ENCODE measurements around the gene UBA3. TPM values are rescaled to one million over a fixed set of nuclear protein-coding genes. Genes with fewer than 3 reads are reported as not detected.

UBA3 gene
- total RNA-seq, 2 donors from 2014 or later = 36.1 to 69.4 TPM

GRCh38 chr3:69011096-69011730 lies 69.0 kb downstream of the UBA3 start:
- Histone ChIP-seq H3K4me3 (peak overlapping the region; percentile 96), H3K4me1 (ENCODE audit: control insufficient read depth in 1 of 2, low read depth in 2 of 2) (peaks cover 44 to 68% of the 10 kb centered on the region in 2 donors)

DNA sequence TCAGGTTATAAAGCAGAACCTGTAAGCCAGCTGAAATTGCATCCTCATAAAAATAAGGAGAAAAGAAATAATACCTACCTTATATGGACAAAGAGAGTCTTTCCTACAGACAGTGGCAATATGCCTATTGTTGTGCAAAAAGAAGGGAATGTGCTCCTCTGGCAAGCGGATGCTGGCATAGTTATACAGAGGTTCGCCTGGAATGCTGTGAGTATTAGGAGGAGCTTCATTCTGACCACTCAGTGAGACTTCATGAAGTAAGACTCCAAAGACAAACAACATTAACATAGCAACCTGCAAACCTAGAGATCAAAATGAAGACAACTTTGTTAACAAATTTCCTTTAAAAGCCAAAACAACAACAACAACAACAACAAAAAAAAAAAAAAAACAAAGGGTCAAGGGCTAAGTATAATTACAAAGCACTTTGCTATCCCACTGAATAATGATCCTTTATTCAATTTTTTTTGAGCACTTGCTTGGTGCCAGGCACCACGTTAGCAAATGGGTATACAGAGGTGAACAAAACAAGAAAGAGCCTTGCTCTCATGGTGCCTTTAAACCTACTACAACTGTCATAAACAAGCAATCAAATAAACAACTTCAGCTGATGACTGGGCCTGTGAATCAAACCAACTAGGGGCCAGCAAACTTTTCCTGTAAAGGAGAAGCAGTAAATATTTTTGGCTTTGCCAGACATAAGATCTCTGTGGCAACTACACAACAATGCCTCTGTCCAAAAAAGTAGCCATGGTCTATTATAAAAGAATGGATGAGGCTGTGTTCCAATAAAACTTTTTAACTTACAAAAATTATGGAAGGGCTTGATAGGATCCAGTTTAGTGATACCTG lies 70.4 kb downstream of the UBA3 start:
- ATAC-seq (ENCODE audit: insufficient number of reproducible peaks, low FRiP score, low read depth) = peak; percentile 56
- Histone ChIP-seq H3K27ac (peak overlapping the region; percentile 100), H3K36me3 (peaks cover under 1% of the 10 kb centered on the region), H3K4me3 (peak overlapping the region; percentile 96), H3K27me3 (replicated peaks; ENCODE audit: insufficient read depth) (no peaks in the 10 kb centered on the region), H3K9me3 (no peaks in the 10 kb centered on the region), H3K4me1 (ENCODE audit: control insufficient read depth in 1 of 2, low read depth in 2 of 2) (peaks cover 40 to 71% of the 10 kb centered on the region in 2 donors)
- no peak for DNase-seq (ENCODE audit: low spot score)
- TF ChIP-seq, protein P1, sequence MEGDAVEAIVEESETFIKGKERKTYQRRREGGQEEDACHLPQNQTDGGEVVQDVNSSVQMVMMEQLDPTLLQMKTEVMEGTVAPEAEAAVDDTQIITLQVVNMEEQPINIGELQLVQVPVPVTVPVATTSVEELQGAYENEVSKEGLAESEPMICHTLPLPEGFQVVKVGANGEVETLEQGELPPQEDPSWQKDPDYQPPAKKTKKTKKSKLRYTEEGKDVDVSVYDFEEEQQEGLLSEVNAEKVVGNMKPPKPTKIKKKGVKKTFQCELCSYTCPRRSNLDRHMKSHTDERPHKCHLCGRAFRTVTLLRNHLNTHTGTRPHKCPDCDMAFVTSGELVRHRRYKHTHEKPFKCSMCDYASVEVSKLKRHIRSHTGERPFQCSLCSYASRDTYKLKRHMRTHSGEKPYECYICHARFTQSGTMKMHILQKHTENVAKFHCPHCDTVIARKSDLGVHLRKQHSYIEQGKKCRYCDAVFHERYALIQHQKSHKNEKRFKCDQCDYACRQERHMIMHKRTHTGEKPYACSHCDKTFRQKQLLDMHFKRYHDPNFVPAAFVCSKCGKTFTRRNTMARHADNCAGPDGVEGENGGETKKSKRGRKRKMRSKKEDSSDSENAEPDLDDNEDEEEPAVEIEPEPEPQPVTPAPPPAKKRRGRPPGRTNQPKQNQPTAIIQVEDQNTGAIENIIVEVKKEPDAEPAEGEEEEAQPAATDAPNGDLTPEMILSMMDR (IDR thresholded peaks at IDR 0.05) = no peak

More at GRCh38 chr3:69011096-69011730, 69.0 kb downstream of the UBA3 start:
- H3K9me3 ChIP-seq = no peaks in the 10 kb centered on the region
- peak overlapping the region; percentile 100 for H3K27ac ChIP-seq
- ATAC-seq (ENCODE audit: insufficient number of reproducible peaks, low FRiP score, low read depth) (no peak), DNase-seq (ENCODE audit: low spot score) (no peak)
- no peaks in the 10 kb centered on the region for H3K27me3 ChIP-seq (replicated peaks; ENCODE audit: insufficient read depth)
- H3K36me3 ChIP-seq = no peaks in the 10 kb centered on the region
- TF ChIP-seq, protein P1 (IDR thresholded peaks at IDR 0.05) = no peak

DNA sequence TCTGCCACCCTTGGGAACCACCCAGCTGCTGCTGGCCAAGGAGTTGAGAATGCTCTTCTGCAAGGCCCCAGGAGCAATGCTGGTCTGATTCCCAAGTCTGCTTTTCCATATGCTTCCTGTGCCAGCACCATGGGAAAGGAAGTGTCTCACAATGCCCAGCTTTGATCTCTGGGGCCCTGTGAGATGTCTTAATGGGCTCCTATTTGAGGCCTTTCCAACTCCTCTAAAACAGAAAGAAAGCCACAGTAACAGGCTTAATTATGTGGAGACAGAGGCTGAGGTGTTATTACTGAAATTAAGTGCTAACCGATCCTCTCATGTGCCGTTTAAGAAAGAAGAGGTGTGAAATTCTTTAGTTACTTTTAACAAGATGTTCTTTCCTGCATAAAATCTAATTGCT lies 71.2 kb downstream of the UBA3 start:
- no peaks in the 10 kb centered on the region for H3K9me3 ChIP-seq
- TF ChIP-seq, protein P1 (IDR thresholded peaks at IDR 0.05) = no peak
- H3K27ac ChIP-seq = peak overlapping the region; percentile 80 to 100
- peaks cover 7% of the 10 kb centered on the region for H3K36me3 ChIP-seq
- peak overlapping the region; percentile 96 for H3K4me3 ChIP-seq
- DNase-seq (ENCODE audit: low spot score) (no peak), ATAC-seq (ENCODE audit: insufficient number of reproducible peaks, low FRiP score, low read depth) (no peak)
- H3K4me1 ChIP-seq (ENCODE audit: control insufficient read depth in 1 of 2, low read depth in 2 of 2) = peaks cover 33 to 70% of the 10 kb centered on the region in 2 donors
- H3K27me3 ChIP-seq (replicated peaks; ENCODE audit: insufficient read depth) = no peaks in the 10 kb centered on the region

DNA sequence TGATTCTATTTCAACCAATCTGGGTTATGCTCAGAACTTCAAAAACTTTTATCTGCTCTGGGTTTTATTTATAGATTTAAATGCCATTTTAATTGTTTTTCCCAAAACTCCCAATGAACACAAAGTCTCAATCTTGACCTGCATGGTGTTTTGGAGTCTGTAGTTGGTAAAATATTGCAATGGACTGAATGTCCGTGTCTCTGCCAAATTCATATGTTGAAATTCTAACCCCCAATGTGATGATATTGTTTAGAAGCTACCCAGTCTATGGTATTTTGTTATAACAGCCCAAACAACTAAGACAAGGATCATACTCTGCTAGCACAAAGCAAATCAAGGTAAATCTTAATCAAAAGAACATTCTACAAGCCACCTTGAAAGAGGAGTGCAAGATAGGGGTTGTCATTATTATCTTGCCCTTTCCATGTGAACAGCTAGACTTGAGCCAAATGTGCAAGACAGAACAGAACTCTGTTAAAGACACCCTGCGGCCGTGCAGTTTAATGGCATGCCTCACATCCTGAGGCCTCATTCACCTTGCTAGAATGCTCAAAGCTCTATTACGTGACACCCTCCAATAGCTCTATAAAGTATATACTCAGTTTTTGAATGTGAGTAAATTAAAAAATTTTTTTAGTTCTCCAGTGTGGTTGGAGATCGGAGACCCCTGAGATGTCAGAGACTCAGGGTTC lies 74.2 kb downstream of the UBA3 start:
- ATAC-seq (ENCODE audit: insufficient number of reproducible peaks, low FRiP score, low read depth) (no peak), DNase-seq (ENCODE audit: low spot score) (no peak)
- Histone ChIP-seq H3K27me3 (replicated peaks; ENCODE audit: insufficient read depth) (no peaks in the 10 kb centered on the region), H3K27ac (peak overlapping the region; percentile 34 to 45), H3K9me3 (no peaks in the 10 kb centered on the region), H3K36me3 (peaks cover 28% of the 10 kb centered on the region), H3K4me1 (ENCODE audit: control insufficient read depth in 1 of 2, low read depth in 2 of 2) (peaks cover 27 to 75% of the 10 kb centered on the region in 2 donors), H3K4me3 (peak overlapping the region; percentile 34)
- TF ChIP-seq, protein P1 (IDR thresholded peaks at IDR 0.05) = no peak
